HCT116 (cell line): ENCODE data around the gene UXS1. TPM values are rescaled to one million over a fixed set of nuclear protein-coding genes. Genes with fewer than 3 reads are reported as not detected.

Experiments
- ATAC-seq: fragments of 200-7000 bp; cut with Tn5 transposase; 2 replicates; pipeline ENCODE4 v1.9.1; 2020; ENCODE audit warnings: mild to moderate bottlenecking, moderate library complexity
- BruUV-seq: library from RNA; stranded (reverse); fragments of 400-500 nt; replicated peaks from 2 replicates; lab custom pipeline; 2021; lab: Mats Ljungman, UMichigan
- CTCF ChIA-PET: fragments of 300-600 bp; sonication (Branson Sonifier 250); formaldehyde crosslinking; loops from one replicate; lab custom pipeline; 2021; ENCODE audit warnings: antibody characterized with exemption; lab: Charles Lee
- POLR2A ChIA-PET: fragments of 300-600, 350-600 bp; sonication (Branson Sonifier 250); formaldehyde crosslinking; loops from one replicate; lab custom pipeline; 2021; ENCODE audit warnings: antibody characterized with exemption; lab: Charles Lee
- RAD21 ChIA-PET, 2 experiments: fragments of 300-600 bp; sonication (Branson Sonifier 250); formaldehyde crosslinking; loops; one replicate each; lab custom pipeline; 2023; ENCODE audit warnings: low total read pairs in 2 of 2; ENCODE audit not compliant: uncharacterized antibody in 2 of 2, unreplicated experiment in 2 of 2, low non-redundant PET in 1 of 2; lab: Charles Lee
- DNase-seq: peaks from one replicate; pipeline ENCODE4 v3.0.0-alpha.2; 2010; ENCODE audit warnings: low read depth, low spot score
- H2AFZ ChIP-seq: fragments of 200-600 bp; shearing (Covaris generic), sonication (generic); 2 replicates; pipeline ENCODE4 v1.6.1; 2017; ENCODE audit warnings: low read depth, mixed run types, mixed read lengths, antibody characterized with exemption, low read length; ENCODE audit not compliant: poor library complexity, severe bottlenecking
- H3K27ac ChIP-seq: 2 replicates; pipeline ENCODE4 v1.5.1; 2012; ENCODE audit warnings: low read depth, low read length
- H3K27me3 ChIP-seq: fragments of 200-600 bp; sonication (generic); 2 replicates; pipeline ENCODE4 v1.6.1; 2016; ENCODE audit warnings: mixed run types, low read length, mixed read lengths; ENCODE audit not compliant: insufficient read depth
- H3K36me3 ChIP-seq, 2 experiments: fragments of 200-500 bp in 1 of 2; fragments of 200-600 bp in 1 of 2; sonication (Bioruptor generic) in 1 of 2; sonication (generic) in 1 of 2; 2 replicates each; pipeline versions ENCODE4 v1.5.1 to v1.6.1; 2014 to 2016; ENCODE audit warnings: low read length in 2 of 2, inconsistent platforms in 1 of 2, mixed read lengths in 1 of 2, mixed run types in 1 of 2; ENCODE audit not compliant: insufficient read depth in 2 of 2, control insufficient read depth in 1 of 2
- H3K4me1 ChIP-seq, 2 experiments: fragments of 200-600 bp in 1 of 2; sonication (generic) in 1 of 2; 2 replicates each; pipeline versions ENCODE4 v1.5.1 to v1.6.1; 2012 to 2017; ENCODE audit warnings: low read length in 2 of 2, inconsistent platforms in 1 of 2, mild to moderate bottlenecking in 1 of 2, mixed read lengths in 1 of 2, mixed run types in 1 of 2, moderate library complexity in 1 of 2; ENCODE audit not compliant: insufficient read depth in 2 of 2, control insufficient read depth in 1 of 2
- H3K4me2 ChIP-seq: fragments of 200-600 bp; sonication (generic); 2 replicates; pipeline ENCODE4 v1.6.1; 2017; ENCODE audit warnings: mixed run types, low read length, mixed read lengths
- H3K4me3 ChIP-seq, 2 experiments: fragments of 200-600 bp in 1 of 2; sonication (generic) in 1 of 2; replicated peaks in 1 of 2; 2 replicates each; pipeline ENCODE4 v1.5.1; 2011 to 2016; ENCODE audit warnings: low read length in 2 of 2, control low read depth in 1 of 2, low read depth in 1 of 2, mild to moderate bottlenecking in 1 of 2, mixed read lengths in 1 of 2, mixed run types in 1 of 2
- H3K79me2 ChIP-seq: fragments of 200-600 bp; sonication (generic); 2 replicates; pipeline ENCODE4 v1.6.1; 2017; ENCODE audit warnings: mild to moderate bottlenecking, mixed run types, low read length, moderate library complexity, mixed read lengths; ENCODE audit not compliant: insufficient read depth
- H3K9ac ChIP-seq: fragments of 200-600 bp; sonication (generic); 2 replicates; pipeline ENCODE4 v1.6.1; 2016; ENCODE audit warnings: low read length, mixed read lengths
- H3K9me2 ChIP-seq: fragments of 200-600 bp; sonication (generic), shearing (Covaris generic); 2 replicates; pipeline ENCODE4 v1.6.1; 2017; ENCODE audit warnings: mixed run types, mild to moderate bottlenecking, moderate library complexity; ENCODE audit not compliant: insufficient read depth
- H3K9me3 ChIP-seq, 2 experiments: fragments of 200-500 bp in 1 of 2; fragments of 200-600 bp in 1 of 2; sonication (Bioruptor generic) in 1 of 2; sonication (generic) in 1 of 2; 2 replicates each; pipeline ENCODE4 v1.6.1; 2014 to 2017; ENCODE audit warnings: low read length in 2 of 2, mixed read lengths in 2 of 2, inconsistent platforms in 1 of 2, low read depth in 1 of 2, mild to moderate bottlenecking in 1 of 2, mixed run types in 1 of 2, moderate library complexity in 1 of 2; ENCODE audit not compliant: control insufficient read depth in 1 of 2, insufficient read depth in 1 of 2
- H4K20me1 ChIP-seq: fragments of 200-600 bp; sonication (generic), shearing (Covaris generic); 2 replicates; pipeline ENCODE4 v1.6.1; 2017; ENCODE audit warnings: mixed run types, mild to moderate bottlenecking, moderate library complexity; ENCODE audit not compliant: insufficient read depth
- CBX3 ChIP-seq: IDR thresholded peaks from 2 replicates; pipeline ENCODE4 v1.6.1; 2012; ENCODE audit warnings: low read depth
- CEBPB ChIP-seq: IDR thresholded peaks from 2 replicates; pipeline ENCODE4 v1.6.1; 2012; ENCODE audit warnings: low read depth
- ELF1 ChIP-seq: IDR thresholded peaks from 2 replicates; pipeline ENCODE4 v1.6.1; 2012; ENCODE audit warnings: low read depth, borderline replicate concordance
- EZH2 ChIP-seq: fragments of 200-600 bp; sonication (generic); IDR thresholded peaks from 2 replicates; pipeline ENCODE4 v1.6.1; 2017; ENCODE audit warnings: antibody characterized with exemption, mixed run types
- EZH2phosphoT487 ChIP-seq: fragments of 200-600 bp; IDR thresholded peaks from 2 replicates; pipeline ENCODE4 v1.6.1; 2018; ENCODE audit warnings: antibody characterized with exemption, borderline replicate concordance
- JUND ChIP-seq: IDR thresholded peaks from 2 replicates; pipeline ENCODE4 v1.6.1; 2012
- POLR2A ChIP-seq: IDR thresholded peaks from 2 replicates; pipeline ENCODE4 v1.7.0; 2011; ENCODE audit warnings: borderline replicate concordance; ENCODE audit not compliant: insufficient read depth, insufficient read length; ENCODE audit errors: extremely low read depth
- RAD21 ChIP-seq: IDR thresholded peaks from 2 replicates; pipeline ENCODE4 v1.6.1; 2012; ENCODE audit warnings: low read depth, mild to moderate bottlenecking
- SIN3A ChIP-seq: IDR thresholded peaks from 2 replicates; pipeline ENCODE4 v1.6.1; 2012; ENCODE audit warnings: low read depth
- SP1 ChIP-seq: IDR thresholded peaks from 2 replicates; pipeline ENCODE4 v1.6.1; 2012; ENCODE audit warnings: low read depth
- SRF ChIP-seq: IDR thresholded peaks from 2 replicates; pipeline ENCODE4 v1.6.1; 2012; ENCODE audit warnings: low read depth
- TCF7L2 ChIP-seq: IDR thresholded peaks from 2 replicates; pipeline ENCODE4 v1.7.0; 2011; ENCODE audit warnings: borderline replicate concordance, inconsistent platforms; ENCODE audit not compliant: insufficient read depth, insufficient read length; ENCODE audit errors: extremely low read depth
- YY1 ChIP-seq: IDR thresholded peaks from 2 replicates; pipeline ENCODE4 v1.6.1; 2011; ENCODE audit warnings: low read length, low read depth, moderate library complexity, mild to moderate bottlenecking; ENCODE audit not compliant: insufficient replicate concordance; ENCODE audit errors: extremely low read depth
- ZFX ChIP-seq: fragments of 450-650 bp; IDR thresholded peaks from 2 replicates; pipeline ENCODE4 v1.6.1; 2017
- ZNF274 ChIP-seq: fragments of 200-500 bp; sonication (Bioruptor generic); IDR thresholded peaks from 2 replicates; pipeline ENCODE4 v1.6.1; 2014; ENCODE audit warnings: mild to moderate bottlenecking, low read depth, low read length, inconsistent platforms
- intact Hi-C: fragments of 100-400 bp; cut with micrococcal nuclease; formaldehyde crosslinking; loops from 2 replicates; pipeline ENCODE4 v1.10.0; 2022
- total RNA-seq: library from RNA; stranded (reverse); gene quantifications from one replicate; pipeline ENCODE4 v1.2.1, GENCODE V29; 2021; ENCODE audit not compliant: unreplicated experiment
- TF ChIP-seq, protein P1 (sequence below), 3 experiments: fragments of 200-600 bp in 1 of 3; sonication (generic) in 1 of 3; IDR thresholded peaks in 2 of 3; conservative IDR thresholded peaks in 1 of 3; 2 replicates each; pipeline ENCODE4 v1.5.1; 2012 to 2017; ENCODE audit warnings: low read depth in 2 of 3, low read length in 2 of 3, antibody characterized with exemption in 1 of 3, borderline replicate concordance in 1 of 3, control low read depth in 1 of 3, mild to moderate bottlenecking in 1 of 3, mixed read lengths in 1 of 3, mixed run types in 1 of 3, moderate library complexity in 1 of 3; ENCODE audit not compliant: insufficient read depth in 1 of 3

UXS1 gene
- total RNA-seq, 1 experiment from 2014 or later, result 45.7 TPM

DNA sequence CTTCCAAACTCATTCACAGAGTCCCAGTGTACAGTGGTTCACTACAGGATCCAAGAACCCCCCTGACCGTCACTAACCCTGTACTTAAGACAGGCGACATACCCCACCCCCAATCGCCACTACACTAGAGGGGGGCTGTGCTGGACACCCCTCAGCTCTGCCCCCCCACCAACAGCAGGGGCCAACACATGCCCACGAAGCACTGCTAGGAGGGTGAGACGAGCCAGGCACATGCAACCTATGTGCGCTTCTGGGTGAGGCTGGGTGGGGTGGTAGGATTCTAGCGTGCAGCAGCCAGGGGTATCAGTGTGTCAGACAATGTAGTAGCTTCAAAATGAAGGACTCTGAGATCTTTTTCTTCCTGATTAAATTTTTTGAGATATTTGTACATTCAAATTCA lies 67.8 kb downstream of the UXS1 start:
- H2AFZ ChIP-seq, result no peak overlapping the region
- no peak overlapping the region for H3K4me3 ChIP-seq
- no peaks in the 10 kb centered on the region for H3K9me2 ChIP-seq
- no peaks in the 10 kb centered on the region for H3K9me3 ChIP-seq
- no peak overlapping the region for H3K4me2 ChIP-seq
- ChIA-PET CTCF (no interaction called here), RAD21 (no interaction called here), POLR2A (no interaction called here)
- no TSS peak for BruUV-seq
- H3K4me1 ChIP-seq, result peaks cover 8 to 15% of the 10 kb centered on the region in 2 experiments
- intact Hi-C loops, result no loop called here
- H3K36me3 ChIP-seq, result peaks cover 0 to 7% of the 10 kb centered on the region in 2 experiments; a peak in 1 of 4 replicates
- TF ChIP-seq, protein P1, sequence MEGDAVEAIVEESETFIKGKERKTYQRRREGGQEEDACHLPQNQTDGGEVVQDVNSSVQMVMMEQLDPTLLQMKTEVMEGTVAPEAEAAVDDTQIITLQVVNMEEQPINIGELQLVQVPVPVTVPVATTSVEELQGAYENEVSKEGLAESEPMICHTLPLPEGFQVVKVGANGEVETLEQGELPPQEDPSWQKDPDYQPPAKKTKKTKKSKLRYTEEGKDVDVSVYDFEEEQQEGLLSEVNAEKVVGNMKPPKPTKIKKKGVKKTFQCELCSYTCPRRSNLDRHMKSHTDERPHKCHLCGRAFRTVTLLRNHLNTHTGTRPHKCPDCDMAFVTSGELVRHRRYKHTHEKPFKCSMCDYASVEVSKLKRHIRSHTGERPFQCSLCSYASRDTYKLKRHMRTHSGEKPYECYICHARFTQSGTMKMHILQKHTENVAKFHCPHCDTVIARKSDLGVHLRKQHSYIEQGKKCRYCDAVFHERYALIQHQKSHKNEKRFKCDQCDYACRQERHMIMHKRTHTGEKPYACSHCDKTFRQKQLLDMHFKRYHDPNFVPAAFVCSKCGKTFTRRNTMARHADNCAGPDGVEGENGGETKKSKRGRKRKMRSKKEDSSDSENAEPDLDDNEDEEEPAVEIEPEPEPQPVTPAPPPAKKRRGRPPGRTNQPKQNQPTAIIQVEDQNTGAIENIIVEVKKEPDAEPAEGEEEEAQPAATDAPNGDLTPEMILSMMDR (IDR thresholded peaks at IDR 0.05 in 2 of 3, conservative IDR thresholded peaks at IDR 0.05 in 1 of 3; ENCODE audit: borderline replicate concordance in 1 of 3, insufficient read depth in 1 of 3, low read depth in 2 of 3, low read length in 2 of 3), result no peak
- TF ChIP-seq CBX3, result no peak
- TF ChIP-seq EZH2phosphoT487, result no peak
- TF ChIP-seq YY1, result no peak
- no peak for TF ChIP-seq POLR2A
- TF ChIP-seq SIN3A, result no peak
- no peak for TF ChIP-seq TCF7L2
- TF ChIP-seq ZNF274, result no peak
- TF ChIP-seq SP1, result no peak
- no peak for TF ChIP-seq ZFX
- no peak for TF ChIP-seq CEBPB
- no peak for TF ChIP-seq ELF1
- no peak for TF ChIP-seq RAD21
- no peak for TF ChIP-seq JUND
- no peak for TF ChIP-seq SRF
- no peak for TF ChIP-seq EZH2
- peaks cover 9% of the 10 kb centered on the region; the same call in 1 of the 2 replicates for H3K79me2 ChIP-seq
- ATAC-seq, result no peak
- no peak for DNase-seq
- H3K27ac ChIP-seq, result no peak overlapping the region
- H4K20me1 ChIP-seq, result no peaks in the 10 kb centered on the region
- H3K9ac ChIP-seq, result no peak overlapping the region
- no peaks in the 10 kb centered on the region for H3K27me3 ChIP-seq
